Heart right ventricle (tissue), 16 donors: ENCODE data around the gene GARNL3. TPM values are rescaled to one million over a fixed set of nuclear protein-coding genes. Genes with fewer than 3 reads are reported as not detected.

Experiments used
- ATAC-seq, 8 donors: fragments of 200-7000 bp; cut with Tn5 transposase; one replicate each; pipeline ENCODE4 v1.9.1; 2020; ENCODE audit warnings: mild to moderate bottlenecking in 8 of 8, moderate library complexity in 8 of 8, moderate number of reproducible peaks in 1 of 8
- DNase-seq, 2 donors: peaks; one replicate each; pipeline ENCODE4 v3.0.0-alpha.2; 2020
- H3K27ac ChIP-seq, 10 donors: fragments of 200-600 bp; sonication (generic) in 2 of 10; one replicate each; pipeline versions ENCODE4 v1.5.0 to v1.8.0; 2020 to 2022; ENCODE audit warnings: mild to moderate bottlenecking in 3 of 10
- H3K27me3 ChIP-seq, 7 donors: fragments of 200-600 bp; one replicate each; pipeline ENCODE4 v1.8.0; 2021 to 2022; ENCODE audit warnings: mild to moderate bottlenecking in 2 of 7
- H3K36me3 ChIP-seq, 9 donors: fragments of 200-600 bp; sonication (generic) in 1 of 9; one replicate each; pipeline versions ENCODE4 v1.5.0 to v1.8.0; 2020 to 2022; ENCODE audit warnings: mild to moderate bottlenecking in 2 of 9
- H3K4me1 ChIP-seq, 9 donors: fragments of 200-600 bp; sonication (generic) in 1 of 9; one replicate each; pipeline versions ENCODE4 v1.5.0 to v1.8.0; 2020 to 2022; ENCODE audit warnings: mild to moderate bottlenecking in 4 of 9
- H3K4me3 ChIP-seq, 10 donors: fragments of 200-600 bp; sonication (generic) in 2 of 10; one replicate each; pipeline versions ENCODE4 v1.5.0 to v1.8.0; 2020 to 2022; ENCODE audit warnings: mild to moderate bottlenecking in 7 of 10, moderate library complexity in 2 of 10
- H3K9me3 ChIP-seq, 11 donors: fragments of 200-600 bp in 10 of 11; sonication (generic) in 2 of 11; one replicate each; pipeline versions ENCODE4 v1.5.0 to v1.8.0; 2013 to 2022; ENCODE audit warnings: mild to moderate bottlenecking in 2 of 11, control low read depth in 1 of 11, moderate library complexity in 1 of 11
- CTCF ChIP-seq, 9 donors: fragments of 200-600 bp; sonication (generic) in 2 of 9; IDR thresholded peaks; one replicate each; pipeline versions ENCODE4 v1.5.0 to v1.8.0; 2021 to 2022; ENCODE audit warnings: antibody characterized with exemption in 9 of 9, mild to moderate bottlenecking in 5 of 9, moderate library complexity in 1 of 9
- WGBS, 2 donors: extraction: QIAGEN DNeasy Blood & Tissue Kit; methylation state at CpG; one replicate each; pipeline ENCODE4 v1.1.7; 2013; ENCODE audit warnings: inconsistent platforms in 1 of 2; 5-methylcytosine and 5-hydroxymethylcytosine counted together
- intact Hi-C, 10 donors: fragments of 100-400 bp; cut with DNase I; formaldehyde crosslinking; loops; one replicate each; pipeline versions ENCODE4 v1.11.1 to v1.14.2; 2022
- polyA plus RNA-seq, 2 donors: library from polyadenylated mRNA; stranded (reverse); fragments of 200-250 nt; gene quantifications; one replicate each; pipeline ENCODE4 v1.2.3, GENCODE V29; 2013
- total RNA-seq, 10 donors: library from RNA; stranded (reverse); fragmentation: NEBNext Ultra II Directional in 3 of 10; extraction: Animal tissue kit (Norgen Biotek cat#: 25700) in 3 of 10; gene quantifications; one replicate each; pipeline versions ENCODE4 v1.2.1 to v1.2.4, GENCODE V29; 2021 to 2023
- donor health status: Arrhythmogenic right ventricular cardiomyopathy.
- donor health status: ischemic (EF 13 %, LVEDD 7.1; RV severe dilation, severe dysfunction).
- donor health status: healthy with polysubstance abuse.
- donor health status: DM: no; HTN: yes; CAD: no.
- donor health status: DM: no; HTN: no; CAD: no.
- donor health status: ischemic (EF 25% LVEDD 6.9; RV normal size, moderate dysfunction).
- donor health status: ischemic (EF 25% LVEDD 5.7; RV mildly dilated, moderate dysfunction).
- donor health status: healthy.
- donor health status: DM: yes; HTN: yes; CAD: no.
- donor health status: Ischemic cardiomyopathy.
- donor health status: ischemic (EF 35%, LVEDD 5.7; RV mildly dilated, moderate dysfunction).
- donor health status: nonischemic (EF 11% LVEDD 7.7; RV severe dilation, severe dysfunction).
- donor health status: DM: yes; HTN: yes; CAD: no.
- donor health status: PGD.
- donor health status: ischemic (EF 29% LVEDD 5.4; RV normal size, mild dysfunction).
- donor health status: nonischemic (EF 23%, LVEDD 6.1; RV moderate dilation, normal function).

Gene GARNL3
- total and polyA plus RNA-seq, 12 donors, result 3.3 to 53.1 (median 28.3) TPM

- intact Hi-C loops, result no loop called here
- no peak for TF ChIP-seq CTCF (IDR thresholded peaks at IDR 0.05)
- H3K36me3 ChIP-seq, result no peaks in the 10 kb centered on the region
- no peak overlapping the region for H3K4me3 ChIP-seq
- no peak for DNase-seq
- peaks cover 0 to 46% (median 28%) of the 10 kb centered on the region in 9 donors for H3K4me1 ChIP-seq
- 92 to 97% methylated on average over 1 of the region's 1 CpG for WGBS, 2 donors
- no peak overlapping the region for H3K27ac ChIP-seq
- H3K27me3 ChIP-seq, result no peaks in the 10 kb centered on the region
- H3K9me3 ChIP-seq, result no peaks in the 10 kb centered on the region
- ATAC-seq, result no peak
Measured at GRCh38 chr9:127305206-127305837, 40.7 kb downstream of the GARNL3 start.

GRCh38 chr9:127305838-127306226 lies 41.3 kb downstream of the GARNL3 start:
- TF ChIP-seq CTCF (IDR thresholded peaks at IDR 0.05), result no peak
- intact Hi-C loops, result no loop called here
- no peaks in the 10 kb centered on the region for H3K9me3 ChIP-seq
- DNase-seq (no peak), ATAC-seq (no peak)
- no peaks in the 10 kb centered on the region for H3K27me3 ChIP-seq
- WGBS, 2 donors, result 71 to 72% methylated on average over 4 of the region's 4 CpGs
- peaks cover 0 to 44% (median 29%) of the 10 kb centered on the region in 9 donors for H3K4me1 ChIP-seq
- no peak overlapping the region for H3K27ac ChIP-seq
- H3K36me3 ChIP-seq, result no peaks in the 10 kb centered on the region
- no peak overlapping the region for H3K4me3 ChIP-seq

GRCh38 chr9:127307802-127308201 lies 43.2 kb downstream of the GARNL3 start:
- no peak overlapping the region for H3K4me3 ChIP-seq
- H3K27me3 ChIP-seq, result no peaks in the 10 kb centered on the region
- intact Hi-C loops, result no loop called here
- no peaks in the 10 kb centered on the region for H3K36me3 ChIP-seq
- WGBS, 2 donors, result 43 to 73% methylated on average over 2 of the region's 2 CpGs
- peak in 1 of 2 donors; percentile 39 for DNase-seq
- no peaks in the 10 kb centered on the region for H3K9me3 ChIP-seq
- ATAC-seq, result peak in 6 of 8 donors; percentile 61 to 93 (median 74)
- no peak for TF ChIP-seq CTCF (IDR thresholded peaks at IDR 0.05)
- peak overlapping the region in 8 of 10 donors; percentile 2 to 83 (median 30) for H3K27ac ChIP-seq
- H3K4me1 ChIP-seq, result peaks cover 0 to 50% (median 36%) of the 10 kb centered on the region in 9 donors

- ATAC-seq, result peak in 5 of 8 donors; percentile 29 to 61 (median 41)
Measured at GRCh38 chr9:127308652-127309434, 44.3 kb downstream of the GARNL3 start.

More at GRCh38 chr9:127308652-127309434, 44.3 kb downstream of the GARNL3 start:
- no peaks in the 10 kb centered on the region for H3K27me3 ChIP-seq
- H3K36me3 ChIP-seq, result peaks cover 0 to 10% (median 0%) of the 10 kb centered on the region in 9 donors
- H3K4me3 ChIP-seq, result no peak overlapping the region
- WGBS, 2 donors, result 65 to 76% methylated on average over 3 of the region's 3 CpGs
- H3K4me1 ChIP-seq, result peaks cover 0 to 50% (median 36%) of the 10 kb centered on the region in 9 donors
- intact Hi-C loops, result no loop called here
- no peaks in the 10 kb centered on the region for H3K9me3 ChIP-seq
- TF ChIP-seq CTCF (IDR thresholded peaks at IDR 0.05), result no peak
- DNase-seq, result no peak
- peak overlapping the region in 6 of 10 donors; percentile 2 to 83 (median 44) for H3K27ac ChIP-seq
